ENCODE results near the gene ZMIZ1.

ZMIZ1 gene

DNA sequence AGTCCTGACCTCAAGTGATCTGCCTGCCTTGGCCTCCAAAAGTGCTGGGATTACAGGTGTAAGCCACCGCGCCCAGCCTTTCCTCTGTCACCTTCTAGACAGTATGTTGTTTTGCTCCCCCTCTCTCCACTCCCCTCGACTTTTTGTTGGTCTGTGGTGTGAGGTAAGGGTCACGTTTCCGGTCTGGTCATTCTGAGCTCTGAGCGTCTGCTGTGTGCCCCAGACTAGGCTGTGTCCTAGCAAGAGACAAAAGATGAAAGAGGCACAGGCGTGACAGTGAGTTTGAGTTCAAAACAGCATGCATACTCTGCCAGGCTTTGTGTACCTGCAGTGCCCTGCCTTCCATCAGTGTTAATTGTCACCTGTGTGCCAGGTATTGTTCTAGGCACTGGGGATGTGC, 191.1 kb downstream of the ZMIZ1 start:
- TF ChIP-seq FOXP2 (optimal IDR thresholded peaks at IDR 0.05; ENCODE audit: borderline replicate concordance, extremely low read depth, extremely low read length, insufficient read depth) (no peak), SIN3A (IDR thresholded peaks at IDR 0.05; ENCODE audit: borderline replicate concordance, insufficient read depth, low read length) (no peak), POLR2AphosphoS5 (IDR thresholded peaks at IDR 0.05; ENCODE audit: low read depth, low read length) (no peak), TAF1 (IDR thresholded peaks at IDR 0.05; ENCODE audit: borderline replicate concordance, insufficient read depth, low read length) (no peak)
- TF ChIP-seq, protein P1, sequence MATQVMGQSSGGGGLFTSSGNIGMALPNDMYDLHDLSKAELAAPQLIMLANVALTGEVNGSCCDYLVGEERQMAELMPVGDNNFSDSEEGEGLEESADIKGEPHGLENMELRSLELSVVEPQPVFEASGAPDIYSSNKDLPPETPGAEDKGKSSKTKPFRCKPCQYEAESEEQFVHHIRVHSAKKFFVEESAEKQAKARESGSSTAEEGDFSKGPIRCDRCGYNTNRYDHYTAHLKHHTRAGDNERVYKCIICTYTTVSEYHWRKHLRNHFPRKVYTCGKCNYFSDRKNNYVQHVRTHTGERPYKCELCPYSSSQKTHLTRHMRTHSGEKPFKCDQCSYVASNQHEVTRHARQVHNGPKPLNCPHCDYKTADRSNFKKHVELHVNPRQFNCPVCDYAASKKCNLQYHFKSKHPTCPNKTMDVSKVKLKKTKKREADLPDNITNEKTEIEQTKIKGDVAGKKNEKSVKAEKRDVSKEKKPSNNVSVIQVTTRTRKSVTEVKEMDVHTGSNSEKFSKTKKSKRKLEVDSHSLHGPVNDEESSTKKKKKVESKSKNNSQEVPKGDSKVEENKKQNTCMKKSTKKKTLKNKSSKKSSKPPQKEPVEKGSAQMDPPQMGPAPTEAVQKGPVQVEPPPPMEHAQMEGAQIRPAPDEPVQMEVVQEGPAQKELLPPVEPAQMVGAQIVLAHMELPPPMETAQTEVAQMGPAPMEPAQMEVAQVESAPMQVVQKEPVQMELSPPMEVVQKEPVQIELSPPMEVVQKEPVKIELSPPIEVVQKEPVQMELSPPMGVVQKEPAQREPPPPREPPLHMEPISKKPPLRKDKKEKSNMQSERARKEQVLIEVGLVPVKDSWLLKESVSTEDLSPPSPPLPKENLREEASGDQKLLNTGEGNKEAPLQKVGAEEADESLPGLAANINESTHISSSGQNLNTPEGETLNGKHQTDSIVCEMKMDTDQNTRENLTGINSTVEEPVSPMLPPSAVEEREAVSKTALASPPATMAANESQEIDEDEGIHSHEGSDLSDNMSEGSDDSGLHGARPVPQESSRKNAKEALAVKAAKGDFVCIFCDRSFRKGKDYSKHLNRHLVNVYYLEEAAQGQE (IDR thresholded peaks at IDR 0.05; ENCODE audit: insufficient read depth in 1 of 2, low read depth in 2 of 2, low read length in 2 of 2), result no peak

DNA sequence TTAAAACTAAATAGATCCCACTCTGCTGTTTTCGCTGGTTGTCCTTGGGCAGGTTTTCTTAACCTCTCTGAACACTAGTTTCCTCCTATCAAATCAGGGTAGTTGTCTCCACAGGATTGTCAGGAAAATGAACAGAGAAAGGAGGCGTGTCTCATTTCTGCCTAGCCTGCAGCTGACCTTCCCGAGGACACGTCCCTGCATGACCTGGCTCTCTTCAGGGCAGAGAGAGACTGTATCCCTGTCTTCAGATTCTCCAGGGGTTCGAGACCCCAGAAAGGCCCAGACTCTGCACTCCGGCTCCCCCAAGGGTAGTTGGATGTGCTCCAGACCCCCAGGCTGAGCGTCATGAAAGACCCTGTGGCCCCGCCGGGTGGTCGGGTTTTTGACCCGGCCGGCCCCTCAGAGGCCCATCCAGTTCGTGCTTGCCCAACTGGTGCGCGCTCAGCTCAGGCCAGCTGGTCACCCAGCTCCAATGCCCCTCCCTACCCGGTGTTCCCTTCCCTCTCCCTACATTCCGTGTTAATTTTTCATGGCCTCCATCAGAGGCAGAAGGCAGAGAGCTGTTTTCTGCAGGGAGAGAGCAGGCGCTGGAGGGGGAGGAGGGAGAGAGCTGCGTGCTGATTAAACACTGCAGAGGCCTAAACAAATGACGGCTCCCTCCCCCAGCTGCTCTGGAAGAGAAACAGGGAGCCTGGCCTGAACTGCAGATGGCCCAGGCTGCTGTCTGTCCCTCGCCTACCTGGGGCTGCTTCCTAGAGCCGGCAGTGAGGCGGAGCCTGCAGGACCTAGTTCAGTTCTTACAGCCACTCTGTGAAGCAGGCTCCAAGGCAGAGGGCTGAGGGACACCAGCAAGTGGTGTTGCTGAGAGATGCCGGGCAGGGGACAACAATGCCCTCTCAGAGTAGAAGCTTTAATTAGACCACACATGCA, 192.3 kb downstream of the ZMIZ1 start:
- TF ChIP-seq POLR2AphosphoS5 (IDR thresholded peaks at IDR 0.05; ENCODE audit: low read depth, low read length) (no peak), TAF1 (IDR thresholded peaks at IDR 0.05; ENCODE audit: borderline replicate concordance, insufficient read depth, low read length) (no peak)

DNA sequence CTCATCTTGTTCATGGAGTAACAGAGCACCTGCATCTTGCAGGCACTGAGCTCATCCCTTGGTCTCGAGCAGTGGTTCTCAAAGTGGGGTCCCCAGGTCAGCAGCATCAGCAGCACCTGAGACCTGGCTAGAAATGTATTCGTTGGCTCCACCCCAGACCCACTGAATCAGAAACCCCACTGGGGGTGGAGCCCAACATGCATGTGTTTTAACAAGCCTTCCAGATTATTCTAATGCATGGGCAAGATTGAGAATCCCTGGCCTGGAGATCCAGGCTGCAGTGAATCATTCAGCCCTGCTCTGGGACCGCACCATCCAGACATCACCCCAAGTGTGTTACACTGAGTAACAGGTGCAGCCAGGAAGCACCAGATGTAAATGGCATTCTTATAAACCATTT, 193.4 kb downstream of the ZMIZ1 start:
- TF ChIP-seq, protein P1 (IDR thresholded peaks at IDR 0.05; ENCODE audit: insufficient read depth in 1 of 2, low read depth in 2 of 2, low read length in 2 of 2), result no peak
- TF ChIP-seq POLR2AphosphoS5 (IDR thresholded peaks at IDR 0.05; ENCODE audit: low read depth, low read length), result no peak
- TF ChIP-seq SIN3A (IDR thresholded peaks at IDR 0.05; ENCODE audit: borderline replicate concordance, insufficient read depth, low read length), result no peak
- no peak for TF ChIP-seq TAF1 (IDR thresholded peaks at IDR 0.05; ENCODE audit: borderline replicate concordance, insufficient read depth, low read length)
- TF ChIP-seq FOXP2 (optimal IDR thresholded peaks at IDR 0.05; ENCODE audit: borderline replicate concordance, extremely low read depth, extremely low read length, insufficient read depth), result no peak

- TF ChIP-seq POLR2AphosphoS5 (IDR thresholded peaks at IDR 0.05; ENCODE audit: low read depth, low read length) (no peak), FOXP2 (optimal IDR thresholded peaks at IDR 0.05; ENCODE audit: borderline replicate concordance, extremely low read depth, extremely low read length, insufficient read depth) (no peak), TAF1 (IDR thresholded peaks at IDR 0.05; ENCODE audit: borderline replicate concordance, insufficient read depth, low read length) (no peak), SIN3A (IDR thresholded peaks at IDR 0.05; ENCODE audit: borderline replicate concordance, insufficient read depth, low read length) (no peak)
- TF ChIP-seq, protein P1 (IDR thresholded peaks at IDR 0.05; ENCODE audit: insufficient read depth in 1 of 2, low read depth in 2 of 2, low read length in 2 of 2), result no peak
These were observed 194.4 kb downstream of the ZMIZ1 start for GRCh38 chr10:79262959-79263746.

DNA sequence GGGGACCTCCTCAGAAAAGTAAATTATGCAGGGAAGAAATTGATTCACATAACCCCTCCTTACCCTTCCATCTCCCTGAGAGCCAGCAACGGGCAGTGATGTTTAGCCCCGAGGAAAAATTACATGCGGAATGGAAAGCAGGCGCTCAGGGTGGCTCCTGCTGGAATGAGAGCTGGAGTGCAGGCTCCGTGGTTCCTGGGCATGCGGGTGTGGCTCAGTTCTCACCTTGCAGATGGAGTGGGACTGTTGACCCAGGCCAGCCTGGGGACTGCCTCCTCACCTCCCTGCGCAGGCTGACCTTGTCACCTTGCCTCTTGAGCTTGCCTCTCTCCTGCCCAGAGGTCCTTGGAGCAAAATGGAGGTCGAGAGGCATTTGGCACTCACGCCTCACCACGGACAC, 195.2 kb downstream of the ZMIZ1 start:
- no peak for TF ChIP-seq POLR2AphosphoS5 (IDR thresholded peaks at IDR 0.05; ENCODE audit: low read depth, low read length)
- no peak for TF ChIP-seq TAF1 (IDR thresholded peaks at IDR 0.05; ENCODE audit: borderline replicate concordance, insufficient read depth, low read length)
- TF ChIP-seq SIN3A (IDR thresholded peaks at IDR 0.05; ENCODE audit: borderline replicate concordance, insufficient read depth, low read length), result no peak
- TF ChIP-seq, protein P1 (IDR thresholded peaks at IDR 0.05; ENCODE audit: insufficient read depth in 1 of 2, low read depth in 2 of 2, low read length in 2 of 2), result no peak
- no peak for TF ChIP-seq FOXP2 (optimal IDR thresholded peaks at IDR 0.05; ENCODE audit: borderline replicate concordance, extremely low read depth, extremely low read length, insufficient read depth)
